ENCODE results near the gene RNU1-3.
"Not testable (repeated sequence)": the region's sequence is repeated elsewhere in the genome, so short reads cannot be mapped to it uniquely, and the experiment has no call there.

Gene RNU1-3

DNA sequence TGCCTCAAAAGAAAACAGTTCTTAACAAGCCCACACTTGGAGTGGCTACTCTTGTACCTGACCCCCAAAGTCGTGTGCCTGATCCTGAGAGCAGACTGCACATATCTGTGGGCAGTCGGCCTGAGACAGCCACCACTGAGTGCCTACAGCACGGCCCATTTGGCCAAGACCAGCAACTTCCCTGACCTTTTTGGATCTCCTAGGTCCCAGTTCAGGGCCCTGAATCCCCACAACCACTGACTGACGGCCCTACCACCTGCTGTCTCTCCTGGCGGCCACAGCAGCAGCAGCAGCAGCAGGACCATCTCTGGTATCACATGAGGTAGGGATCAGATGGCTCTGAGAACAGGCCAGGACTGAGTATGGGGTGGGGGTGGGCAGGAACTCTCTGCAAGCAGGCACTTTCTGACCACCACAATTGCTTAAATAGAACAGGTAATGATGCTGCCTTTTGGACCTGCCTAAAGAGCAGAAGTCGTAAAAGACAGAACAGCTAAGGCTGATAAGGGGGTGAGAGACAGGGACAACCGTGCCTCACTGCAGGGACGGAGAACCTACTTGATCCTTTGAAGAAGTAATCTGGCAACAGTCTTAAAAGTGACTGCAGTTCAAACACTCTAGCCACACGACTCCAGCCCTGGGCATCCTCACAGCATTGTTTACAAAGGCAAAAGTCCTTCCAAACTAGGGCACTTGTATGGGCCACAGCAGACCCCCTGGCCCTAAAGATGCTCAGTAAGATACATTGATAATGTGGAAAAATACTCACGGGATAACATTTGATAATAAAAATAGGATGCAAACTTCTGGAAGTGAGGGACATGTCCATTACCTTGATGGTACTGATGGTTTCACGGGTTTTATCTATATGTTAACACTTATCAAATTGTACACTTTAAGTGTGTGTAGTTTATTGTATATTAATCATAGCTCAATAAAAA lies 27.4 kb downstream of the RNU1-3 start:
- not testable (repeated sequence) for DNase-seq (ENCODE audit: low read depth in 2 of 2, low spot score in 1 of 2)

DNA sequence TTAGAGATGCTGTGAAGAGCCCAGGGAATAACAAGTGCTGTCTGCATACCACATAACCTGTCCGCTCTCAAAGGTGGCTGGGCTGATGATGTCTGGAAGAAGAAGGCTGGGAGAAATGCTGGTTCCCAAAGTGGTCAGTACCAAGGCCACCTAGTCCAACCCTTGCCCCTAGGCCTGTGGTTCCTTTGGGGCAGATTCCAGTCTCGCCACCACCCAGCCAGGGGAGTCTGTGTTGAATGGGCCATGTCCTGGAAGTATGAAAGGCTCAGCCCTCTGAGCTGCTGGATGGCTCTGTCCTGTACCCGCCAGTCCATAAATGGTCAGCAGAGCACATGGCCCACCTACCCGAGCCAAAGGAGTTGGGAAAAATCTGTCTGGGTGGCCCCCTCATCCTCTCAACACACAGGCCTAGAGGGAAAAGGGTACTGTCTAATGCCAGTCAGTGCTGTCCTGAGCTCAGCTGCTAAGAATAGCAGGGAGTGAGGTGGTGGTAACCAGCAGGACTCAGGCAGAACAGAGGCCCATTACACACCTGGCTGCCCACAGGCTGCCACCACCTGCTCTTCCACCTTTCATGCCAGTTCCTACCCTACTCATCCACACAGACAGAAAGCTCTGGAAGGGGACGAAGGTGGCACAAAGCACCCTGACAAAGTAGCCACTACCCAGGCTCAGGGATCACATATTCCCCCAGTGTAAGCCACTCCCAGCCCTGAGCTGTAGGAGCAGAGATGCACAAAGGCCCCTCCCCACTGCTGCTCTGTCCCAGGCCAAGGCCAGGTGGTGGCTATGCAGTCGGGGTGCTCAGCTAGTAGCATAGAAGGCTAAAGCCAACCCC lies 28.6 kb downstream of the RNU1-3 start:
- not testable (repeated sequence) for DNase-seq (ENCODE audit: low read depth in 2 of 2, low spot score in 1 of 2)

DNA sequence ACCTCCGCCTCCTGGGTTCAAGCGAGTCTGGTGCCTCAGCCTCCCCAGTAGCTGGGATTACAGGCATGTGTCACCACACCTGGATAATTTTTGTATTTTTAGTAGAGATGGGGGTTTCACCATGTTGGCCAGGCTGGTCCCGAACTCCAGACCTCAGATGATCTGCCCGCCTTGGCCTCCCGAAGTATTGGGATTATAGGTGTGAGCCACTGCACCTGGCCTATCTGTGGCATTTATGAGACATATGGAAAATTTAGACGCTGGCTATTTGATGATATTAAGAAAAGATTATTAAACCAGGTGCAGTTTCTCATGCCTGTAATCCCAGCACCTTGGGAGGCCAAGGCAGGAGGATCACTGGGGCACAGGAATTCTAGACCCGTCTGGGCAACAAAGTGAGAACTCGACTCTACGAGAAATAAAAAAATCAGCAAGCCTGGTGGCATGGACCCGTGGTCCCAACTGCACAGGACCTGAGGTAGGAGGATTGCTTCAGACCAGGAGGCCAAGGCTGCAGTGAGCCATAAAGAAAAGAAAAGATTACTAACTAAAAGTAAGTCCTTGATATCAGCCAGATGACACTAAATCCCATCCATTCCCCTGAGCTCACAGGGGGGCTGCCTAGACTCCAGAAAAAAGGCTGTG lies 30.1 kb downstream of the RNU1-3 start:
- DNase-seq (ENCODE audit: low read depth in 2 of 2, low spot score in 1 of 2): not testable (repeated sequence)

DNA sequence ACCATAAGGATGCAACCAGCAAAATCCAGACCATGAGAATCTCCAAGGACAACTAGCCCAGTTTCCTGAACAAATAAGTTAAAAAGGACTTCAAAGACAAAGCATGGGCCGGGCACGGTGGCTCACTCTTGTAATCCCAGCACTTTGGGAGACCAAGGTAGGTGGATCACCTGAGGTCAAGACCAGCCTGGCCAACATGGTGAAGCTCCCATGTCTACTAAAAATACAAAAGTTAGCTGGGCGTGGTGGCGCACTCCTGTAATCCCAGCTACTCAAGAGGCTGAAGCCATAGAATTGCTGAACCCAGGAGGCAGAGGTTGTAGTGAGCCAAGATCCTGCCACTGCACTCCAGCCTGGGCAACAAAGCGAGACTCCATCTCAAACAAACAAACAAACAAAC lies 30.8 kb downstream of the RNU1-3 start:
- DNase-seq (ENCODE audit: low read depth in 2 of 2, low spot score in 1 of 2): not testable (repeated sequence)

DNA sequence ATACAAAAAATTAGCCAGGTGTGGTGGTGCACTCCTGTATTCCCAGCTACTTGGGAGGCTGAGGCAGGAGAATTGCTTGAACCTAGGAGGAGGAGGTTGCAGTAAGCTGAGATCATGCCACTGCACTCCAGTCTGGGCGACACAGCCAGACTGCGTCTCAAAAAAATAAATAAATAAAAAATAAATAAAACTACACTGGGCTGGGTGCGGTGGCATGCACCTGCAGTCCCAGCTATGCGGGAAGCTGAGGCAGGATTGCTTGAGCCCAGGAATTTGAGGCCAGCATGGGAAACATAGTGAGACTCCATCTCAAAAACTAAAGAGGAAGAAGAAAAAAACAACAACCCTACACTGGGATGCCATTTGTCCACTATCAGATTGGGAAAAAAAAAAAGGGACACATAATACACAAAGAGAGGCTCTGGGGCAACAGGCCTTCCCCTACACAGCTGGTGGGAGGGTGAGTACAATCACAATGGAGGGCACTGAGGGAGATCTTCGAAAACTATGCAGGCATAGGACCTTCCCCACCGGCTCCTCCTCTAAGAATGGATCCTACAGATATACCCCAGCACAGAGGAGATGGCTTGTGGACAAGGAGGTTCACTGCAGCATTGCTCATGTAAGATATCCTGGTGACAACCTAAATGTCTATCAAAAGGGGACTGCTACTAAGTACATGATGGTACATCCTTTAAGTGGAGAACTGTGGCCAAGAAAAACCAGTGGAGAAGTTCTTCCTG lies 33.0 kb downstream of the RNU1-3 start:
- DNase-seq (ENCODE audit: low read depth in 2 of 2, low spot score in 1 of 2): not testable (repeated sequence)

DNA sequence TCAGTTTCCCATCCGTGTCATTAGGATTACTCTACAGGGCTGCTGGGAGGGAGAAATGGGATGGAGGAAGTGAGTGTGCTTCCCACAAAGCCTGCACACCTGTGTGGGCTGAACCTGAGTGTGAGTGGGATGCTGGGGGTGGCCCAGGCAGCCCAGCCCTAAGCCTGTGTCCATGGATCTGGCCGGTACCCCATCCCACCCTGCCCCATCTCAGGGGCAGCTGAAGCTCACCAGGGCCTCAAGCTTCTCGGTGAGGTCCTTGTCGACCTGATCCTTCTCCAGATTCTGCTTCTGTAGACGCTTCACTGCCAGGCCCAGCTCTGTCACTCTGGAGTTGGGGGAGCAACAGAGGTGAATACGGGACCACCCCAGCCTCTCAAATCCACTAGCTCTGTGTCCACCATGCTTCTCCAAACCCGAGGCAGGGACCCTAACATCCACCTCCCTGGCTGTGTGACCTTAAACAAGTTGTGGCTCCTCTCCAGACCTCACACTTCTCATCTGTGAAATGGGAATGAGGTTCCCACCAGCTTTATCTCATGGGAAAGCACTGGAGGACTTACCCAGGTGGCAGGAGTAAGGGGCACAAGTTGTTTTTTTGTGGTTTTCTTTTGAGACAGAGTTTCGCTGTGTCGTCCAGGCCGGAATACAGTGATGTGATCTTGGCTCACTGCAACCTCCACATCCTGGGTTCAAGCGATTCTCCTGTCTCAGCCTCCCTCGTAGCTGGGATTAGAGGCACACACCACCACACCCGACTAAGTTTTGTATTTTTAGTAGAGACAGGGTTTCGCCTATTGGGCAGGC lies 34.5 kb downstream of the RNU1-3 start:
- DNase-seq (ENCODE audit: low read depth in 2 of 2, low spot score in 1 of 2): not testable (repeated sequence)

DNA sequence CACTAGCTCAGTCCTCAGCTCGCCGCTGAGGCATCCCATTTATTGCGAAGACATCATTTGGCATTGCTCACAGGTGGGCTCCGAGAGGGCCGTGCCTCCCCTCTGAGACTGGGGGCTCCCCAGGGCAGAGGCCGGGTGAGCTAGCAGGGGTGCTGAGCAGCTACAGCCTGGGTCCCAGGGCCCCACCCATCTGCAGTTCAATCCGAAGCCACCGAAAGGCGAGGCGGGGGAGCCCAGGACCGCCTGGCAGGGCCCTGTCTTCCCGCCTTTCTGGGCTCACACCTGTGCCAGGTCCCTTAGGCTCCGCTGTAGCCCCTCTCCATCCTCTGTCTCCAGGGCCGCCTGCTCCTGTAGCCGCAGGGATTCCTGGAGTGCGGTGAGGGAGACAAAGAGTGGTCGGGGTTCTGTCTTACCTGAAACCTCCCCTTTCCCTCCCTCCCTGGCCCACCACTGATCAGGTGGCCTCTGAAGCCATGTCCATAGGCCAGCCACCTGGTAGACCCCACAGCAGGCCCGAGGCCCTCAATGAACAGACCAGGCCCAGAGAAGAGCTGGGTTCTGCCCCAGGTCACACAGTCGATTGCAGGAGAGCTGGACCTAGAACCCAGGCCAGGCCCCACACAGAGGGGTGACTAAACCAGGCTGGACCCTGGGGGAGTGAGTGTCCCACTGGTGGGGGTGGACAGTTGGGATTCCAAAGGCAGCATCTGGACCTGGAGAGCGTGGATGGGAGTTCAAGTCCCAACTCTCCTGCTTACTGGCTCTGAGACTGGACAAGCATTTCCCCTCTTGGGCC lies 35.3 kb downstream of the RNU1-3 start:
- no peak for DNase-seq (ENCODE audit: low read depth in 2 of 2, low spot score in 1 of 2)

DNA sequence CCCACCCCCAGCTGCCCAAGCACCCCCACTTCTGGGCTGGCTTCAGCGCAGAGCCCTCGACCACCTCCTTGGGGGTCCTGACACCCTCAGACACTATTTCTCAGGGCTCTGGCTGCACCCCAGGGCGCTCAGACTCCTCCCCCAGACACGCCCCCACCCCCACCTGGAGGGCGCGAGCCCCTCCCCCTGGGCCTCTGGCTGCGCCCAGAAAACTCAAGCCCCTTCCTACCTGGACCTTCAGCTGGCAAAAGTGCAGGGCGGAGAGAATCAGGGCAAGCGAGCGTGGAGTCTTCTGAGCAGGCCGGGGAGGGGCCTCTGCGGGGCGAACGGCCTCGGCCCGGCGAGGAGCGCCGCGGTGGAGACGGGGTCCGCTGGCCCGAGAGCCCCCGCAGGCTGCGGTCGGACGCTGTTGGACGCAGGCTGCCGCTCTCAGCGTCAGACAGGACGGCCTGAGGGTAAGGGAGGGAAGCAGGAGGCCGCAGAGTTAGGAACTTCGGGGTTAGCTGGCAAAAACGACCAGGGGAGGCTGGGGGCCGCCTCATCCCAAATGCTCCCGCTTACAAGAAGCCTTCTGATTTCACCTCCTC lies 36.0 kb downstream of the RNU1-3 start:
- no peak for DNase-seq (ENCODE audit: low read depth in 2 of 2, low spot score in 1 of 2)

DNA sequence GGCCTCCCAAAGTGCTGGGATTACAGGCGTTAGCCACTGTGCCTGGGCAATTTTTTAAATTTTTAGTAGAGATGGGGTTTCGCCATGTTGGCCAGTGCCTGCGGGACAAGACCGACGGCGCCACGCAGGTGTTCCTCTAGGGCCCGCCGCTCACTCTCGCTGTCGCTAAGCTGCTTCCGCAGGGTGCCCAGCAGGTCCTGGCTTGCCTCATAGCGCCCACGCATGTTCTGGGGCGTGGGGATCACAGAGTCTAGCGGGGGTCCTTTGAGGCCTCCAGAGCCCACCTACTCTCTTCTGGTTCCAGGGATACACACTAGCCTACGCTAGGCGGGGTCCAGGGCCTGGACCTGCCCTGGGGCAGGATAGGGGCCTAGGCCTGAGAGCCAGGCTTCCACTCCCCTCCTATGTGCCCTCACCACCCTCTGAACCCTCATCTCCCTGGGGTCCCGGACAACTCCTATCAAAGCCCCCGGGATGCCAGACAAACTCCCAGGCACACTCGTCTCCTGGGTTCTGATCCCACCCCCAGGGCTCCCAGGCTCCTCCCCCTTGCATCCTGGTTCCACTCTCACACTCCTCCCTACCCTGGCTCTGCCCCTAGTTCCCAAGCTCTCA lies 36.7 kb downstream of the RNU1-3 start:
- not testable (repeated sequence) for DNase-seq (ENCODE audit: low read depth in 2 of 2, low spot score in 1 of 2)

DNA sequence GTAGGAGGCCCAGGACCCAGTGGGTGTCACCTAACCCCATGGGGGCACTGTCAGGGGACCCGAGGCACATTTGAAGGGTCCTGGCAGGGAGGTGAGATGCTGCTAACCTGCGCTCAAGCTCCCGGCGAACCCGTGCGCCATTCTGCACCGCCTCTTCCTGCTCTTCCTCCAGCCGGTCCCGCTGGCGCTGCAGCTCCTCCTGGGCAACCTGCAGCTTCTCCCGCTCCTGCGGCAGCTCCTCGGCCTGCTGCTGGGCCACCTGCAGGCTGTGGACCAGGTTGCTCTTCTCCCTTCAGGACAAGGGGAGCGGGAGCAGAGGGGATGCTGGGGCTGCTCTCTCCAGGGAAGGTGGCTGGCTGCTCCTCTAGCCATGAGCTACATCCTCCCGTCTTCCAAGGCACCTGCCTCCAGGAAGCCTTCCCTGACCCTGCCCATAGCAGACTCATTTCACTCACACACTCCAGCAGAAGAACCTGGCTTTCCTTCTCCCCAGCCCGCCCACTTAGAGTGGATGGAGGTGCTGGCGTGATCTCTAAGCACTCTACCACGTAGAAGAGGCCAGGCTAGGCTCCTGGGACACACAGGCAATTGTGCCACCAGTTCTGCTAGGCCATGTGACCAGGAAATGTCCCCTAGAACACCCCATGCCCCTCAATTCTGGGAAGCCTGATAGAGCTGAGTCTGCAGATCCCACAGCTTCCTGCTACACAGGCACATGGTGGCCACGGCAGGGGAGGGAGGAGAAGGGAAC lies 38.2 kb downstream of the RNU1-3 start:
- no peak for DNase-seq (ENCODE audit: low read depth in 2 of 2, low spot score in 1 of 2)

DNA sequence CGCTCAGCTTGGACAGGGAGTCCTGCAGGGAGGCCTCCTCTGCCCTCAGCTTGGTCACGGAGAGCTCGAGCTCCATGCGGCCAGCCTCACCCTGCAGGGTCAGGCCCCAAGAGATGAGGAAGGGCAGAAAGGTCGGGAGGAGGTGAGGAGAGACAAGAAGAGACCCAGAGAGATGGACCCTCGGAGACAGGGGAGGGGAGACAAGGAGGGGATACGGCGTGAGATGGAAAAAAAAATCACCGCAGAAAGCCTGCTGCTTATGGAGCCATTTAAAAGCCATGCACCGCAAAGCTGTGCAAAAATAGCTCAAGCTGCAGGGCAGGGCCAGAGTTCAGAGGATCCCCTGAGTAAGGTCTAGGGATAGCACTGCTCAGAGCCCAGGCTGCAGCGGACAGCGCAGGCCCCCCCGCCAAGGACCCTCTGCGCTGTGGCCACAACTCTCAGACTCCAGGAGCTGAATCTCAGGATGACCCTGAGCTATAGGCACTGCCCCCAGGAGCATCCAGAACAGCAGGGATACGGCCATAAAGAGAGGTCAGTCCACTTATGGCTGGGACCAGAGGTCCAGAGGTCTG lies 40.3 kb downstream of the RNU1-3 start:
- DNase-seq (ENCODE audit: low read depth in 2 of 2, low spot score in 1 of 2): not testable (repeated sequence)

DNA sequence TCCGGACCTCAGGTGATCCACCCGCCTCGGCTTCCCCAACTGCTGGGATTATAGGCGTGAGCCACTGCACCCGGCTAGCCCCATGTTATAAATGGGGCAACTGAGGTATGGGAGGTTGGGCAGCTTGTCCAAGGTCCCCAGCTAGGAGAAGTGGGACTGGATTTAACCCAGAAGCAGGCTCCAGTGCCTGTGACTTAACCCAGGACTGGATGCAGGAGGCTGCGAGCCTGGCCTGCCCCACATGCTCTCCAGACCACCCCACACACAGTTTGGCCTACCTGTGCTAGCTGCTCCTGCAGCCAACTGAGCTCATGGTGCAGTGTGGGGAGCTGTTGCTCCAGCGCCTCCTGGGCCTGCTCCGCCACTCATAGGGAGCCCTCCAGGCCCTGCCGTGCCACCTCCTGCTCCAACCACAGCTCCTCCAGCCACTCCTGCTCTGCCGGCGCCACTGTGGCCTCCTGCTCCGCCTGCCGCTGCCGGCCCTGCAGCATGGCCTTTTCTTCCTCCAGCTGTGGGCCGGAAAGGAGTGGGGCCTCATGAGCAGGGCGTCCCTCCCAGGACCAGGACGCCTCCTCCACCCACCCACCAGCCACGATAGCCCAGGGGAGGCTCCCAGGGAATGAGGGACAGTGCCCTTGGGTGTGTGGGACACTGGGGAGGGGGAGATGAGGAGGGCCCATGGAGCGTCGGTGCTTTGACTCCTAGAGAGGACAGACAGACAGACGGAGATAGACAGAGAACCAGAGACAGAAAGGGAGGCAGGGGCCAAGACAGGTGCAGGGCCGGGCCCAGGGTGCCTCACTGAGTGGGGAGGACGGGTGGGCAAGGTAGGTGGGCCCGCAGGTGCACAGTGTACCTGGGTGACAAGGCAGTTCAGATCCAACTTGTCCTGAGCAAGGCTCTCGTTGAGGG lies 41.0 kb downstream of the RNU1-3 start:
- no peak for DNase-seq (ENCODE audit: low read depth in 2 of 2, low spot score in 1 of 2)

DNA sequence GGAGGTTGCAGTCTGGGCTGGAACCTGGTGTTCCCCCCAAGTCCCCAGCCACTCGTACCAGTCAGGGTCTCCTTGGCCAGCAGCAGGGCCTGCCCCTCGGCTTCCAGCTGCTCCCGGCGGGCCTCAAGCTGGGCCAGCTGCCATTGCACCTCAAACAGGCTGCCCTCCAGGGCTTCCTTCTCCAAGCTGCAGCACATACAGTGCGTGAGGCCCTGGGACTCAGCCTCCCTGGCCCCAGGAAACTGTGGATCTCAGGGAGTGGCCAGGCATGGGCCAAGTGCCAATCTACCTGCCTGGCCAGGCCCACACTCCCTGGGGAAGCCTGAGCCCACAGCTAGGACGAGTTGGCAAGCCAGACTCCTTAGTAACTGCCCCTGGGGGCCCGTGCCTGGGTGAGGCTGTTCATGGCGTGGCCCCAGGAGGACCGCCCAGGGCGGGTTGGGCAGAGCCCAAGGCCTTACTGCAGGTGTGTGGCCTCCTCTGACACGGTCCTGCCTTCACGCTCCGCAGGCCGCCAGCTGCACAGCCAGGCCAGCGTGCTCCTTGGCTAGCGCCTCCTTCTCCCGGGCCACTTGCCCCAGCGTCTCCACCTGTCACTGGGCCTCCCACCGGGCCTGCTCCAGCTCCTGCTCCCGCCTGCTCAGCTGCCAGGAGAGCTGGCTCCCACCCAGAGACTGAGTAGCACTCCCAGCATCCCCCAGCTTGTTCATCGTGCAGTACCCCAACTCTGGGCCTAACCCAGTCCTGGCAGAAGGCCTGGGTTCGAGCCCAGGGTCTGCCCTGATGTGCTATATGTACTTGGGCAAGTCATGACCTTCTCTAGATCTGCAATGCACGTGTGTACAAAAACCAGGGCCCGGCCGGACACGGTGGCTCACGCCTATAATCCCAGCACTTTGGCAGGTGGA lies 42.7 kb downstream of the RNU1-3 start:
- DNase-seq (ENCODE audit: low read depth in 2 of 2, low spot score in 1 of 2): not testable (repeated sequence)

DNA sequence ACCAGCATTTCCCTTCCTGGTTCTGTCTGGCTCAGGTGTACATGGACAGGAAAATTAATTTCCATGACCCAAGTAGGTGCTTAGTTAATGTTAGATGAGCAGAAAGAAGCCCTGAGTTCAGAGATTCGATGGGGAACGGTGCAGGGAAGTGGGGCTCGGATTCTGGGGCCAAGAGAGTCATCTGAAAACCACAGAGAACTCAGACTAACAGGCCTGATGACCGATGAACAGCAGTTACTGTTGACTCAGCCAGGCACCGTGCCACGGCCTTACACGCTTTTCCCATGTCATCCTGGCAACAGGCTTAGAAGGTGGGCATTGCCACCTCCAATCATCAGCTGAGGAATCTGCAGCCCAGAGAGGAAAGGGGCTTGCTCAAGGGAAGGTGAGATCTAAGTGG lies 43.4 kb downstream of the RNU1-3 start:
- not testable (repeated sequence) for DNase-seq (ENCODE audit: low read depth in 2 of 2, low spot score in 1 of 2)

DNA sequence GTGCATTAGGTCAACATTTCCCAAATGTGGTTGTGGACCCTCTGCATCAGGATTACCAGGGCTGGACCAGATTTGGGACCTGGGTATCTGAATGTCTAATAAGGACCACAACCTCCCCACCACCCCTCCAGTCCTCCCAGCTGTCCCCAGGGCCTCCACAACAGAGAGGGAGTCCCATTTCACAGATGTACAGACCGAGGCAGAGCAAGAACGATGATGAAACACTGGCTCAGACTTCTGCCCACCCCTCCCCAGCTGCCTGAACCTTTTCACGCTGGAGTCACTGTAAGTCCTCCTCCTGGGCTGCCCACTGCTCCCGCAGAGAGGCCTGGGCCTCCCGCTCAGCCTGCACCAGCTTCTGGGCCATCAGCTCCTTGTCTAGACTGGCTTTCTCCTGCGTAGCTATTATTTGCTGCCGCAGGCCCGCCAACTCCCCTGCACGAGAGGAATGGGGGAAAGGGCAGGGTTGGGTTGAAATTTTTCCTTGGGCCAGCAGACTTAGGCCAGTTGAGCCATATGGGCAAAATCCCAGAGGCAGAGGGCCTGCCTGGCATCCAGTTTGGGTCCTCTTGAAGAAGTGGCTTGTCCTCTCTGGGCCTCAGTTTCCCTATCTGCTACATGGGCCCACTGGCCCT lies 45.0 kb downstream of the RNU1-3 start:
- DNase-seq (ENCODE audit: low read depth in 2 of 2, low spot score in 1 of 2): not testable (repeated sequence)

All from stimulated activated CD8-positive, alpha-beta memory T cell treated with anti-CD3 and anti-CD28 coated beads, Interleukin-4, amount 100 ng/mL, for 1 hour (primary cell).